ENCODE measurements around the gene CD9.
"Not testable (repeated sequence)": the region's sequence is repeated elsewhere in the genome, so short reads cannot be mapped to it uniquely, and the experiment has no call there.

Gene CD9

GRCh38 chr12:6198051-6198450 lies 2.1 kb upstream of the CD9 start:
- DNase-seq (ENCODE audit: extremely low spot score, insufficient read length, low read depth) (no peak), FAIRE-seq (no peak)

DNA sequence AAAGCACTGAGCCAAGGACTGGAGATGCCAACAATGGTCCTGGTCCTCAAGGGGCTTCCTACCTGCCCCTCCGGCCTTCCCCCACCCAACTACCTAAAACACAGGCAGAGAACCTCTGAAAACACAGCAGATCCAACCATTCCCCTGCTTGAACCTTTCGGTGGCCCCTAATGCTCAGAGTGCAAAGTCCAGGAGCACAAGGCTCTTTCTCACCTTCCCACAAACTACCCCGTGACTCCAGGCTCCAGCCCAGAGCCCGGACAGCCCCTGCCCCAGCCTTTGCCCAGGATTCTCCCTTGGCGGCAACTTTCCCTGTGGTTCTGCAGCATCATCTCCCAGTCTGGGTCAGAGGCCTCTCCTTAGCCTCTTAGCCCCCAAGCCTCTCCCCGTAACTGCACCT lies 1.6 kb upstream of the CD9 start:
- DNase-seq (ENCODE audit: extremely low spot score, insufficient read length, low read depth) (no peak), FAIRE-seq (no peak)

DNA sequence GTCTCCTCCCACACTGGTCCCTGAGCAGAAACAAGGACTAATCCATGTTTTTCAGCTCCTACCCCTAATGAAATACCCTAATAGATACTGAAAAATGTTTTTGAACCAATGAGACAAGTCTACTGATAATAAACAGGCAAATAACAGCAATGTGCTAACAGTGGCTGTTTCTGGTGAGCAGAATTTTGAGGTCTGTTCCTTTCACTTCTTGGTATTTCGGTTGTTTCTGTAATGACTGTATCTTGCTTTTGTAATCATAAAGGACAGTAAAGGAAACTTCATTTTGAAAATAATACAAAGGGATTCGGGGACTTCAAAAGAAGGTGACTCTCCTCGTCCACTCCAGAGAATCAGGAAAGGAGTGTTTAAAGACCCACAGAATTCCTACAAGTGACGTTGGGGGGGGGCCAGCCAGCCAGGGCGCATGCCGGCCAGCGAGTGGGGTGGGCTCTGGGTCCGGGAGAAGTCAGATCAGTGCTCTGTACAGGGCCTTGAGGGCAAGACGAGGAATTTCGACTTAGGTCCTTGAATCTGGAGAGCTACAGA lies 1.1 kb upstream of the CD9 start:
- FAIRE-seq, result no peak
- no peak for DNase-seq (ENCODE audit: extremely low spot score, insufficient read length, low read depth)

DNA sequence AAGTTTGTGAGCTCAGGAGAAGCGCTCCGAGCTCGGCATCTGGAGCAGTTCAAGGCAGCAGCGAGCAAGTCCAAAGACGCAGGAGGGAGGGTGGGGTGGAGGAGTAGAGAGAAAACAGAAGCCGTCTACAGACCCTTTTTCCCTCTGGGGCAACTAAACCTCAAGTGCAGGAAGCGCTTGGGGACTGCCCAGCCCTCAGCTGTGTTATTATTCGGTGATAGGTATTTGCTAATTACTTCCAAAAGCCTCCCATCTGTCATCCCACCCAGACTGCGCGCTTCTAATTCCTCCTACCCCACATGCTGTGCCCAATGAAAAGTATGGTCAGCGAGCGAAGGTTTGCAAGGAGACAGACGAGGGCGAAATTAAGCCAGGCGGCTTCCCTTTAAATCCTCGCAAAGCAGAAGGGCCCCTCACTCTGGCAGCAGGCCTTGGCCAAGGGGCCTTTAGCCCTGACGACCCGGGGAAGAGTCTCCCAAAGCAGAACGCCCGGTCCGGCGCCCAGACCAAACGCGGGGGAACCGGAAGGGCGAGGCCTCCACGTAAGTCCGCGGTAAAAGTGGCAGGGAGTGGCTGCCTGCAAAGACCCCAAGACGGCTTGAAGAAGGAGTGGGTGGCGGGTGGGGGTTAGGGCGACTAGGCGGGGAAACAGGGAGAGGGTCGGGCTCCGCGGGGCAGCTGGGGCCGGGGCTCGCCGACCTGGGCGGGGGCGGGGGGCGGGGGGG lies 507 bp upstream of the CD9 start:
- DNase-seq (ENCODE audit: extremely low spot score, insufficient read length, low read depth) (no peak), FAIRE-seq (no peak)

DNA sequence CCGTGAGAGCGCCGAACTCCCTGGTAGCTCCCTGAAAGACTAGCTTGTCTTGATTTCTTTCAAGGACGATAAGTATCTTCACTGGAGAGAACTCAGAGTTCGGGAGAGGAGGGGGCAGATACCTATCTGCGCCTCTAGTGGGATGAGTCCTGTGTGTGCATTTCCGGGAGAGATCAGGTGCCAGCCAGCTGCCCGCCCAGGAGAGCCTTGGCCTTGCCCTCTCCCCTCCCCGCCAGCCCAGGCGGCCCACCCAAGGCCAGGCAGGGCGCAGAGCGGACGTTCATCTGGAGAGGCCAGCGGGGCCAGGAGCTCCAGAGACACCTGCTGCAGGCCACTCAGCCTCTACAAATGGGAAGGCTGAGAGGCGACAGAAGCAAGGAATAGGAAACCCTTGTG lies 1.0 kb downstream of the CD9 start:
- FAIRE-seq (no peak), DNase-seq (ENCODE audit: extremely low spot score, insufficient read length, low read depth) (no peak)

GRCh38 chr12:6201826-6202225 lies 1.6 kb downstream of the CD9 start:
- no peak for FAIRE-seq

DNA sequence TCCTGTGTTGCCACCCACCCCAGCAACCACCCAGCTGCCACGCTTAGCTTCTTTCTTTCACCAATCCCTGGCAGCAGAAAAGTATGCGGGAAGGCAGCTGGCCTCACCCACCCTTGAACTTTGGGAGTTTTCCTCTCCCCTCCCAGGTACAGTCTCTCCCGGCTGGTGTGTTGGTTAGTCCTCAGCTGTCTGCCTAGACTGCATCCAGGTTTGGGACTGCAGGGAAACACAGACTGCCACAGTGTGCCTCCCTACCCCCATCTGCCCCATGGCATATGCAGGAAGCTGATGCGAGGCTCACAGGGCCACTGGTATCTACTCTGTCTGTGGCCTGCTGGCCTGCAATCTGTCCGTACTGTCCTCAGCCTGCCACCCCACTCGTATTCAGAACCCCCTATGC lies 2.1 kb downstream of the CD9 start:
- no peak for DNase-seq (ENCODE audit: extremely low spot score, insufficient read length, low read depth)
- FAIRE-seq, result no peak

More at GRCh38 chr12:6201826-6202225, 1.6 kb downstream of the CD9 start:
- no peak for DNase-seq (ENCODE audit: extremely low spot score, insufficient read length, low read depth)

DNA sequence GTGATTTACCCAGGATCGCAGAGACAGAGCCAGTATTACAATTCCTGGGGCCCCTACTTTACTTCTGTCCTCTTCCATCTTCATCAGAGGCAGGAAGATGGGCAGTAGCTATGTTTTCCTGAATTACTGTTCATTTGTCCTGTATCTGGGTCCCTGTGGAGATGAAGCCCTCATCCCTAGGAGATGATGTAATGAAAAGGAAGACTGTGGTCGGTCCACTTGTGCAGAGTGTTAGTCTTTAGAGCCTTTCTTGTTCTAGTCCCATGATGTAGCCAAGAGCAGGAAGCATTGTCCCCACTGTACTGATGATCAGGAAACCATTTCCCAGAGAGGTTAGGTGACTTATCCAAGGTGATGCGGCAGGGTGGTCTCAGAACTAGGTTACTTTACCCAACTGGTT lies 2.6 kb downstream of the CD9 start:
- no peak for DNase-seq (ENCODE audit: extremely low spot score, insufficient read length, low read depth)
- no peak for FAIRE-seq

DNA sequence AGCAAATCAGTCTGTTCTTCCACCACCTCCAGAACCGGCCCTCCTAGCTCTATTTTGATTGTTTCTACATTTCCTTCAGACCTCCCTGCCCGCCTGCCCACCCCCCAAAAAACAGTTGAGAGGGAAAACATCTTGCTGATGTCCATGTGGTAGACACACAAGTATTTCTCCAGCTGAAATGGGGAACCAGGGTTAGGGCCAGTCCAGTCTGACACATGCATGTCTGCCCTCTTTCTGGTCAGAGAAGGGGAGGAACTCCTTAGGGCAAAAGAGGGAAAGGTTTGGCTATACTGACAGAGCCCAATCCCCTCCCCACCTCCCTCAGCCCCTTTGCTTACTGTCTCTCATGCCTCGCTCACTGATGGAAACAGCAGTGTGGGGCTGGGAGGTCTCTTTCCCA lies 3.4 kb downstream of the CD9 start:
- FAIRE-seq, result no peak
- no peak for DNase-seq (ENCODE audit: extremely low spot score, insufficient read length, low read depth)

- no peak for DNase-seq (ENCODE audit: extremely low spot score, insufficient read length, low read depth)
- no peak for FAIRE-seq
Observed at GRCh38 chr12:6204533-6205143, 4.4 kb downstream of the CD9 start.

- FAIRE-seq, result no peak
- no peak for DNase-seq (ENCODE audit: extremely low spot score, insufficient read length, low read depth)
Observed at GRCh38 chr12:6205144-6205539, 4.9 kb downstream of the CD9 start.

- DNase-seq (ENCODE audit: extremely low spot score, insufficient read length, low read depth), result no peak
- no peak for FAIRE-seq
Observed at GRCh38 chr12:6205761-6206160, 5.6 kb downstream of the CD9 start.

DNA sequence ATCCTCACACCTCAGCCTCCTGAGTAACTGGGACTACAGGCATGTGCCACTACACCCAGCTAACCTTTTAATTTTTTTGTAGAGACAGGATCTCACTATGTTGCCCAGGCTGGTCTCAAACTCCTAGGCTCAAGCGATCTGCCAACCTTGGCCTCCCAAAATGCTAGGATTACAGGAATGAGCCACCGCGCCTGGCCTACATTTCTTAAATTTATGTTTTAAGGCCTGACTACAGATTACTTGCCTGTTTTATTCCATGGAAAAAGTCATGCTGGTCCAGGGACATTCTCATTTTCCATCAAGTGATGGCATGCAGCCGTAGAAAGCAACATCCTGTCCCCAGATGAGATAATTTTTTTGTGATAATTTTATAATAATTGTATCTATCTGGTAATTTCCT lies 6.1 kb downstream of the CD9 start:
- no peak for FAIRE-seq
- no peak for DNase-seq (ENCODE audit: extremely low spot score, insufficient read length, low read depth)

DNA sequence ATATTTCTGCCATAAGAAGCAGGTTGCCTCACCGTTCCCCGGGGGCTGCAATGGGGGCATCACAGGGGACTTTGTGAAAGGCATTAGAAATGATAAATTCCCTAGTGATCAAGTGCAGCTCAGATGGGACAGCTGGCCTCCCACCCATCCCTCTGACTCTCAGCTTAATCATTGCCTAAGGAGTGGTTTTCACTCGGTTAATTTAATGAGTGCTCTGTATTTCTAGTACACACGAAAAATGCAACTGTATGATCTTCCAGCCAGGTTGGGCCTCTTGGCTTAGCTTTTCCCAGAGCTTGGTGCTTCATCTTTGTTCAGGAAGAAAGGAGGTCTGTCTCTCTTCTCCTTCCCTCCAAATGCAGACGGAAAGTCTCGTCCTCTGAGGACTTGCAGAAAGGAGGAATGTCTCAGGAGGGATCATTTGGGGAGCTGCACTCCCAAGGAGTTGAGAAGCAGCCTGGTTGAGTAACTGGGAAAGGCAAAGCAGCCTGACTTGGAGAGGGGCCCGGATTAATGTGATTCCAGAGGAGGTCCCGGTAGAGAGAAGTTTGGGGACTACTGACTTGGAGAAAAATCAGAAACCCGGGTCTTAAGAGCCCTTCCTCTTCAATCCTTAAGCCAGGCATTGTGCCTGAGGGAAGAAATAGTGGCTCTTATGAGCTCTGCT lies 7.2 kb downstream of the CD9 start:
- DNase-seq (ENCODE audit: extremely low spot score, insufficient read length, low read depth) (no peak), FAIRE-seq (no peak)

- DNase-seq (ENCODE audit: extremely low spot score, insufficient read length, low read depth), result no peak
- no peak for FAIRE-seq
Observed at GRCh38 chr12:6208130-6208529, 7.9 kb downstream of the CD9 start.

DNA sequence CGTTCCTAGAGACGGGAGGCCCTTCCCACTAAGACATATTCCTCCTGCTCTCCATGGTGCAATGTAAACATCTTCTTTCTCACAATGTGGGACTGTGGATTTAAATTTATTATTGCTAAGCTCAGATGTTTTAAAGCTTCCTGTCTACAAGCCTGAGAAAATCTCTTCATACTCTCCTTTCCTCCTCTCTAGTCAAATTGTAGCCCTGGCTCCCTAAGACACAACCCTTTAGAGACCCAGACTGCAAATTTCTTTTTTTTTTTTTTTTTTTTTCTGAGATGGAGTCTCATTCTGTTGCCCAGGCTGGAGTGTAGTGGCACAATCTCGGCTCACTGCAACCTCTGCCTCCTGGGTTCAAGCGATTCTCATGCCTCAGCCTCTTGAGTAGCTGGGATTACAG lies 9.2 kb downstream of the CD9 start:
- not testable (repeated sequence) for DNase-seq (ENCODE audit: extremely low spot score, insufficient read length, low read depth); FAIRE-seq

- no peak for FAIRE-seq
- DNase-seq (ENCODE audit: extremely low spot score, insufficient read length, low read depth), result no peak
Observed at GRCh38 chr12:6211421-6211869, 11.2 kb downstream of the CD9 start.

GRCh38 chr12:6212086-6212485 lies 11.9 kb downstream of the CD9 start:
- DNase-seq (ENCODE audit: extremely low spot score, insufficient read length, low read depth) (no peak), FAIRE-seq (no peak)

GRCh38 chr12:6213969-6214368 lies 13.8 kb downstream of the CD9 start:
- DNase-seq (ENCODE audit: extremely low spot score, insufficient read length, low read depth) (no peak), FAIRE-seq (no peak)

DNA sequence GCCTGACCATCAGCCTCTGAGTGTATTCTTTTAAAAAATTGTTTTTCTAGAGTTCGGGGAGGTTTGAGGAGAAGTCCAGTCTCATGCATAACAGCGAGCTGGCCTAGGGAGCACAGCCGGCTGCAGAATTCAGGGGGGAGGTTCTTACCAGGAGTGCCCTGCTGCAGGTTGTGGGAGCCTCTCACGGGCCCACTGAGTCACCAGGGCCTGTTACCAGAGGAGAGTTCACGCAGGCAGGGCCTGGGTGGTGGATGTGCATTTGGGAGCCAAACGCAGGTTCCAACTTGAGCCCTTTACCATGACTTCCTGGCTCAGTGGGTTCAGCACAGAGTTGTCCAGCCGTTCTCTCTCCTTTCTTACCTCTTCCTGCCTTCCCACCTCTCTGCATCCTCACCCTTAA lies 14.4 kb downstream of the CD9 start:
- FAIRE-seq (no peak), DNase-seq (ENCODE audit: extremely low spot score, insufficient read length, low read depth) (no peak)

- FAIRE-seq, result no peak
Observed at GRCh38 chr12:6215120-6215807, 15.1 kb downstream of the CD9 start.

More at GRCh38 chr12:6215120-6215807, 15.1 kb downstream of the CD9 start:
- DNase-seq (ENCODE audit: extremely low spot score, insufficient read length, low read depth), result no peak
